ENCODE data around the gene OR56A4. TPM values are rescaled to one million over a fixed set of nuclear protein-coding genes. Genes with fewer than 3 reads are reported as not detected.
A peak's percentile ranks its signal among the peaks of the same experiment; 100 is the strongest.

Gene OR56A4, protein sequence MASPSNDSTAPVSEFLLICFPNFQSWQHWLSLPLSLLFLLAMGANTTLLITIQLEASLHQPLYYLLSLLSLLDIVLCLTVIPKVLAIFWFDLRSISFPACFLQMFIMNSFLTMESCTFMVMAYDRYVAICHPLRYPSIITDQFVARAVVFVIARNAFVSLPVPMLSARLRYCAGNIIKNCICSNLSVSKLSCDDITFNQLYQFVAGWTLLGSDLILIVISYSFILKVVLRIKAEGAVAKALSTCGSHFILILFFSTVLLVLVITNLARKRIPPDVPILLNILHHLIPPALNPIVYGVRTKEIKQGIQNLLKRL
- total RNA-seq, result not detected in 2 replicates
- polyA plus RNA-seq, result not detected in 2 replicates
- polyA plus RNA-seq (2011; cell fraction: cytosol; rRNA removed), result not detected in 2 replicates
- polyA plus RNA-seq (2011; cell fraction: nucleus; rRNA removed), result 0.04 TPM in 1 of 2 replicates, not detected in the other
- polyA plus RNA-seq (2012), result not detected in 2 replicates
- polyA minus RNA-seq, result not detected in 2 replicates
- not detected for polyA minus RNA-seq (2011; cell fraction: cytosol; rRNA and poly(A)+ RNA removed)
- 0.19 TPM in 1 of 2 replicates, not detected in the other for polyA minus RNA-seq (2011; cell fraction: nucleus; rRNA and poly(A)+ RNA removed)
- not detected for Bru-seq, nascent RNA
- BruChase-seq, experiment 1, labeled RNA remaining after a 6-hour chase, result not detected
- percentile 10 among the genes with signal in this experiment for BruChase-seq, experiment 2, labeled RNA remaining after a 2-hour chase
- long read RNA-seq, result 0 reads

DNA sequence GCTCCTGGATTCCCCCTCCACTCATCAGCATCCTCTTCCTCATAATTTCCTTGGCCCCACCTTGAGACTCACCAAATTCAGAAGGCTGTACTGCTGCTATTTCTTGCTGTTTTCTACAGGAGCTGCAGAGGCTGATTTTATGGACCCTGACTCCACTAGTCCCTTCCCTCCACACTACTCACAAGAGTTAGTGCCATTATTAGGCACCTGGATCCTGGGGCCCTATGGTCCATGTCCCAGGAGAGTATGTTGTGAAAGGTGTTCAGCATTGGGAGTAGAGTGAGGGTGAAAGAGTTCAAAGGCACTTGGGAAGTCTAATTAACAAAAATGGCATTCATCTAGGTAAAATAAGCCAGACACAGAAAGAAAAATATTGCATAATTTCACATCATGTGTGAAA lies at the start of gene OR56A4:
Gene OR56A4, minus strand, starts transcription at position 101 of the 400 bp plus-strand sequence. CDS start 3,954 bp downstream, outside the sequence.
- H3K9me1 ChIP-seq (replicated peaks; ENCODE audit: control insufficient read depth, extremely low read depth, insufficient read depth, low read length), result no peaks in the 10 kb centered on the region
- H3K4me2 ChIP-seq (ENCODE audit: insufficient read depth, low read length), result no peak within 1 kb of the TSS
- dilution Hi-C loops (cut with MboI; ENCODE audit: extremely low pct_ligation_motif_present, low sequenced_read_pairs) (no loop called here), intact Hi-C loops (cut with micrococcal nuclease) (no loop called here)
- BruUV-seq (replicated peaks), result no TSS peak
- H3K27ac ChIP-seq (ENCODE audit: insufficient read depth, low read depth, low read length), result no peak within 1 kb of the TSS
- TF ChIP-seq EZH2 (IDR thresholded peaks at IDR 0.05; ENCODE audit: borderline replicate concordance, low read depth, low read length, severe bottlenecking), result no peak
- no peak for TF ChIP-seq GATA2 (IDR thresholded peaks at IDR 0.05; ENCODE audit: insufficient read depth, insufficient read length, low read depth, low read length)
- TF ChIP-seq FOS (IDR thresholded peaks at IDR 0.05; ENCODE audit: borderline replicate concordance, insufficient read depth, low read length), result no peak
- no peak for TF ChIP-seq MYC (IDR thresholded peaks at IDR 0.05; ENCODE audit: low read depth, low read length)
- TF ChIP-seq POLR2A (IDR thresholded peaks at IDR 0.05; ENCODE audit: low read depth, low read length), result no peak
- ChIA-PET CTCF (no interaction called here), POLR2A (no interaction called here)
- H3K27me3 ChIP-seq (ENCODE audit: control insufficient read depth in 2 of 2, insufficient read depth in 2 of 2, low read length in 2 of 2), result peaks cover 0 to 6% of the 10 kb centered on the region in 2 experiments
- H3K4me1 ChIP-seq (ENCODE audit: control insufficient read depth, extremely low read depth, insufficient read depth, low read length), result no peaks in the 10 kb centered on the region
- H3K9me3 ChIP-seq (replicated peaks; ENCODE audit: control insufficient read depth, insufficient read depth, low read length), result no peaks in the 10 kb centered on the region
- no peaks in the 10 kb centered on the region for H3K79me2 ChIP-seq (ENCODE audit: control insufficient read depth, insufficient read depth, low read length)
- no peak for DNase-seq (ENCODE audit: low read depth, low spot score)
- no peak within 1 kb of the TSS for H3K9ac ChIP-seq (replicated peaks; ENCODE audit: extremely low read depth, insufficient read depth, low read length)
- no peak within 1 kb of the TSS for H3K4me3 ChIP-seq (replicated peaks in 1 of 3; ENCODE audit: insufficient read depth in 1 of 3, low read depth in 1 of 3, low read length in 3 of 3)
- H3K36me3 ChIP-seq (ENCODE audit: control insufficient read depth in 2 of 2, extremely low read depth in 1 of 2, insufficient read depth in 2 of 2, low read length in 2 of 2), result no peaks in the 10 kb centered on the region
- no peaks in the 10 kb centered on the region for H4K20me1 ChIP-seq (replicated peaks; ENCODE audit: control insufficient read depth, extremely low read depth, insufficient read depth, low read length)
- FAIRE-seq, result no peak
- H2AFZ ChIP-seq (ENCODE audit: low read depth, low read length), result no peak within 1 kb of the TSS

DNA sequence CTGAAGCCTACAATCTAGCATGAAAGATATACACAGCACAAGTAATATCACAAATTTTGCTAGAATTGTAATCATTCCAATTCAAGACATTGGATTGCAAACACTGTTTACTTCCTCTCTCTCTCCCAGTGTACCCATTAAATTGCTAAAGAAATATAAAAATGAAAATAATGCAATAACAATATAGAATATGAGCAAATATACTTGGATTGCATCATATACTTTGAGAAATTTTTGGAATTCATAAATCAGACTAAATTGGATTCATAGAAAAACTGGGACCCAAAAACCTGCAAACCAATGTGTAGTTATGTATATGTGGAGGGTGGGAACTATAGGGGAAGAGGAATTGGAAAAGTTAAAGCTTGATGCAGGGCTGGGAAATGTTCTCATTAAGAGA lies 48.8 kb upstream of the OR56A4 start:
- Histone ChIP-seq H2AFZ (ENCODE audit: low read depth, low read length) (no peak overlapping the region), H3K9me3 (replicated peaks; ENCODE audit: control insufficient read depth, insufficient read depth, low read length) (no peaks in the 10 kb centered on the region), H3K9me1 (replicated peaks; ENCODE audit: control insufficient read depth, extremely low read depth, insufficient read depth, low read length) (no peaks in the 10 kb centered on the region), H3K27ac (ENCODE audit: insufficient read depth, low read depth, low read length) (no peak overlapping the region), H3K36me3 (ENCODE audit: control insufficient read depth in 2 of 2, extremely low read depth in 1 of 2, insufficient read depth in 2 of 2, low read length in 2 of 2) (no peaks in the 10 kb centered on the region), H4K20me1 (replicated peaks; ENCODE audit: control insufficient read depth, extremely low read depth, insufficient read depth, low read length) (no peaks in the 10 kb centered on the region), H3K79me2 (ENCODE audit: control insufficient read depth, insufficient read depth, low read length) (no peaks in the 10 kb centered on the region), H3K4me1 (ENCODE audit: control insufficient read depth, extremely low read depth, insufficient read depth, low read length) (no peaks in the 10 kb centered on the region), H3K9ac (replicated peaks; ENCODE audit: extremely low read depth, insufficient read depth, low read length) (no peak overlapping the region), H3K4me3 (replicated peaks in 1 of 3; ENCODE audit: insufficient read depth in 1 of 3, low read depth in 1 of 3, low read length in 3 of 3) (no peak overlapping the region), H3K4me2 (ENCODE audit: insufficient read depth, low read length) (no peak overlapping the region), H3K27me3 (ENCODE audit: control insufficient read depth in 2 of 2, insufficient read depth in 2 of 2, low read length in 2 of 2) (peaks cover 2 to 5% of the 10 kb centered on the region in 2 experiments)
- intact Hi-C loops (cut with micrococcal nuclease) (no loop called here), dilution Hi-C loops (cut with MboI; ENCODE audit: extremely low pct_ligation_motif_present, low sequenced_read_pairs) (no loop called here)
- ChIA-PET POLR2A (no interaction called here), CTCF (interaction anchor here (1.3 kb wide), 1 partner anchor 14 kb away, joined by 3 read pairs; no protein-coding TSS in a partner anchor)
- FAIRE-seq (no peak), DNase-seq (ENCODE audit: low read depth, low spot score) (no peak)
- TF ChIP-seq EZH2 (IDR thresholded peaks at IDR 0.05; ENCODE audit: borderline replicate concordance, low read depth, low read length, severe bottlenecking) (no peak), POLR2A (IDR thresholded peaks at IDR 0.05; ENCODE audit: low read depth, low read length) (no peak), JUN (IDR thresholded peaks at IDR 0.05; ENCODE audit: borderline replicate concordance, insufficient read depth, insufficient read length, low read depth) (no peak), FOS (IDR thresholded peaks at IDR 0.05; ENCODE audit: borderline replicate concordance, insufficient read depth, low read length) (no peak), MYC (IDR thresholded peaks at IDR 0.05; ENCODE audit: low read depth, low read length) (no peak), GATA2 (IDR thresholded peaks at IDR 0.05; ENCODE audit: insufficient read depth, insufficient read length, low read depth, low read length) (no peak), POLR2AphosphoS5 (IDR thresholded peaks at IDR 0.05; ENCODE audit: insufficient read depth, low read depth, low read length) (no peak)
- TF ChIP-seq, protein P1, sequence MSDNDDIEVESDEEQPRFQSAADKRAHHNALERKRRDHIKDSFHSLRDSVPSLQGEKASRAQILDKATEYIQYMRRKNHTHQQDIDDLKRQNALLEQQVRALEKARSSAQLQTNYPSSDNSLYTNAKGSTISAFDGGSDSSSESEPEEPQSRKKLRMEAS (IDR thresholded peaks at IDR 0.05; ENCODE audit: insufficient read depth, insufficient read length), result no peak
- TF ChIP-seq, protein P2, sequence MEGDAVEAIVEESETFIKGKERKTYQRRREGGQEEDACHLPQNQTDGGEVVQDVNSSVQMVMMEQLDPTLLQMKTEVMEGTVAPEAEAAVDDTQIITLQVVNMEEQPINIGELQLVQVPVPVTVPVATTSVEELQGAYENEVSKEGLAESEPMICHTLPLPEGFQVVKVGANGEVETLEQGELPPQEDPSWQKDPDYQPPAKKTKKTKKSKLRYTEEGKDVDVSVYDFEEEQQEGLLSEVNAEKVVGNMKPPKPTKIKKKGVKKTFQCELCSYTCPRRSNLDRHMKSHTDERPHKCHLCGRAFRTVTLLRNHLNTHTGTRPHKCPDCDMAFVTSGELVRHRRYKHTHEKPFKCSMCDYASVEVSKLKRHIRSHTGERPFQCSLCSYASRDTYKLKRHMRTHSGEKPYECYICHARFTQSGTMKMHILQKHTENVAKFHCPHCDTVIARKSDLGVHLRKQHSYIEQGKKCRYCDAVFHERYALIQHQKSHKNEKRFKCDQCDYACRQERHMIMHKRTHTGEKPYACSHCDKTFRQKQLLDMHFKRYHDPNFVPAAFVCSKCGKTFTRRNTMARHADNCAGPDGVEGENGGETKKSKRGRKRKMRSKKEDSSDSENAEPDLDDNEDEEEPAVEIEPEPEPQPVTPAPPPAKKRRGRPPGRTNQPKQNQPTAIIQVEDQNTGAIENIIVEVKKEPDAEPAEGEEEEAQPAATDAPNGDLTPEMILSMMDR (IDR thresholded peaks at IDR 0.05; ENCODE audit: extremely low read depth in 1 of 2, insufficient read depth in 1 of 2, low read depth in 1 of 2, low read length in 2 of 2), result no peak
- BruUV-seq (replicated peaks), result no TSS peak

Data from endothelial cell of umbilical vein (primary cell).